Ishikawa (cell line): ENCODE results near the gene LIPE.

Experiments used
- EGR1 ChIP-seq: IDR thresholded peaks from 2 replicates; pipeline ENCODE4 v1.6.1; 2012
- EP300 ChIP-seq: IDR thresholded peaks from 2 replicates; pipeline ENCODE4 v1.6.1; 2012; ENCODE audit warnings: borderline replicate concordance
- NFIC ChIP-seq: IDR thresholded peaks from 2 replicates; pipeline ENCODE4 v1.6.1; 2012
- TAF1 ChIP-seq: IDR thresholded peaks from 2 replicates; pipeline ENCODE4 v1.6.1; 2012; ENCODE audit warnings: low read depth, mild to moderate bottlenecking
- YY1 ChIP-seq: IDR thresholded peaks from 2 replicates; pipeline ENCODE4 v1.6.1; 2012; ENCODE audit warnings: low read depth
- TF ChIP-seq, protein P1 (sequence below): IDR thresholded peaks from 2 replicates; pipeline ENCODE4 v1.6.1; 2012; ENCODE audit warnings: low read depth, mild to moderate bottlenecking
- TF ChIP-seq, protein P2 (sequence below): IDR thresholded peaks from 2 replicates; pipeline ENCODE4 v1.6.1; 2012

DNA sequence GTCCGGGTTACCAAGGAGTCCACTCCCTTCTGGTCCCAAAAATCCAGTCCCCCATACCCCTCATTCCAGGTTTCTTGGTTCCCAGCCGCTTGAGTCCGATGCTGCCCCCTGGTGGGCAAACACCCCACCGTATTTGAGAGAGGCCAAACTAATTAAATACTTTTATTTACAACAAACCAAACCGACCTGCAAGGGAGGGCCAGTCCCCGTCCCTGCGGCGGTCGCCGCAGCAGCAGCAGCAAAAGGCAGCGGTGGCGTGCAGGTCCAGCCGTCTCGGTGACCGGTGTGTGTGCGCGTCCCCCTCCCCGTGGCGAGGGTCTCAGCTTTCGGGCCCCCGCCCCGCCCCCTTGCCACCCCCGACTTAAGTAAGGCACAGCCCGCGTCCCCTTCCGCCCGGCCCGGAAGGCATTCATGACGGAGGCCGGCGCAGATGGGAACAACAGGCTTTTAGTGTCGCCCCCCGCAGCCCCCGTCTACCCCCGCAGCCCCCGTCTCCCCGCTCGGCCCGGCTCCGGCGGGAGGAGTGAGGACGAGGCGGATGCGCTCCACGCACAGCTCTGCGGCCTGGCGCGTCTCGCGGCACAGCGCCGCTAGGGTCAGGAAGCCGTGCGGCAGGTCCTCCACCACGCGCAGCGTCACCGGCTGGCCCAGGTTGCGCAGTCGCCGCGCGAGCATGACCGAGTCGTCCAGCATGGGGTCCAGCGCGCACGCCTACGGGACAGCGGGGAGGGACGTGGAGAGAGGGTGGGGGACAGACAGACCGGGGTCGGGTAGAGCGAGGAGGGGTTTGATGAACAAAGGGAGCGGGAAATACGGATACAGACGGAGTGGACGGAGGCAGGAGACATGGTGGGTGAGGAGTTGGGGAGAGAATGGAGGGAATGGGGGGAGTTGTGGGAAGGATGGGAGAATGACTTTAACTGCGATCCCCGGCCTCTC lies 25.6 kb downstream of the LIPE start:
- TF ChIP-seq, protein P1, sequence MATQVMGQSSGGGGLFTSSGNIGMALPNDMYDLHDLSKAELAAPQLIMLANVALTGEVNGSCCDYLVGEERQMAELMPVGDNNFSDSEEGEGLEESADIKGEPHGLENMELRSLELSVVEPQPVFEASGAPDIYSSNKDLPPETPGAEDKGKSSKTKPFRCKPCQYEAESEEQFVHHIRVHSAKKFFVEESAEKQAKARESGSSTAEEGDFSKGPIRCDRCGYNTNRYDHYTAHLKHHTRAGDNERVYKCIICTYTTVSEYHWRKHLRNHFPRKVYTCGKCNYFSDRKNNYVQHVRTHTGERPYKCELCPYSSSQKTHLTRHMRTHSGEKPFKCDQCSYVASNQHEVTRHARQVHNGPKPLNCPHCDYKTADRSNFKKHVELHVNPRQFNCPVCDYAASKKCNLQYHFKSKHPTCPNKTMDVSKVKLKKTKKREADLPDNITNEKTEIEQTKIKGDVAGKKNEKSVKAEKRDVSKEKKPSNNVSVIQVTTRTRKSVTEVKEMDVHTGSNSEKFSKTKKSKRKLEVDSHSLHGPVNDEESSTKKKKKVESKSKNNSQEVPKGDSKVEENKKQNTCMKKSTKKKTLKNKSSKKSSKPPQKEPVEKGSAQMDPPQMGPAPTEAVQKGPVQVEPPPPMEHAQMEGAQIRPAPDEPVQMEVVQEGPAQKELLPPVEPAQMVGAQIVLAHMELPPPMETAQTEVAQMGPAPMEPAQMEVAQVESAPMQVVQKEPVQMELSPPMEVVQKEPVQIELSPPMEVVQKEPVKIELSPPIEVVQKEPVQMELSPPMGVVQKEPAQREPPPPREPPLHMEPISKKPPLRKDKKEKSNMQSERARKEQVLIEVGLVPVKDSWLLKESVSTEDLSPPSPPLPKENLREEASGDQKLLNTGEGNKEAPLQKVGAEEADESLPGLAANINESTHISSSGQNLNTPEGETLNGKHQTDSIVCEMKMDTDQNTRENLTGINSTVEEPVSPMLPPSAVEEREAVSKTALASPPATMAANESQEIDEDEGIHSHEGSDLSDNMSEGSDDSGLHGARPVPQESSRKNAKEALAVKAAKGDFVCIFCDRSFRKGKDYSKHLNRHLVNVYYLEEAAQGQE: no peak
- TF ChIP-seq EGR1 (no peak), EP300 (no peak), NFIC (no peak), YY1 (no peak), TAF1 (no peak)
- TF ChIP-seq, protein P2, sequence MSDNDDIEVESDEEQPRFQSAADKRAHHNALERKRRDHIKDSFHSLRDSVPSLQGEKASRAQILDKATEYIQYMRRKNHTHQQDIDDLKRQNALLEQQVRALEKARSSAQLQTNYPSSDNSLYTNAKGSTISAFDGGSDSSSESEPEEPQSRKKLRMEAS: peak; percentile 76
